ENCODE results near the gene YIPF1.

GRCh38 chr1:53837646-53837923, 52.0 kb downstream of the YIPF1 start:
- TF ChIP-seq CTCF (IDR thresholded peaks at IDR 0.05) = no peak
- TF ChIP-seq EZH2 (IDR thresholded peaks at IDR 0.05; ENCODE audit: borderline replicate concordance, insufficient read depth, low read depth, low read length, poor library complexity, severe bottlenecking) = no peak

All from B cell (primary cell).